Central memory CD8-positive, alpha-beta T cell (primary cell): ENCODE results near the gene TMEM258.
A peak's percentile ranks its signal among the peaks of the same experiment; 100 is the strongest.

ENCODE experiments used
- ATAC-seq: fragments of 150-1000 bp; cut with Tn5 transposase; replicated peaks from 2 replicates; pipeline ENCODE4 v1.10.0; 2022; ENCODE audit warnings: mild to moderate bottlenecking, moderate FRiP score, moderate number of reproducible peaks; ENCODE audit not compliant: poor library complexity, severe bottlenecking; ENCODE audit errors: extremely low read depth
- DNase-seq, 2 donors: peaks; one replicate each; pipeline ENCODE4 v3.0.0; 2021; ENCODE audit warnings: low spot score in 2 of 2
- H3K27ac Mint-ChIP-seq: one replicate; pipeline ENCODE4 v1.8.0; 2022; ENCODE audit warnings: low read depth, mild to moderate bottlenecking, moderate library complexity, mixed read lengths
- H3K27me3 Mint-ChIP-seq: one replicate; pipeline ENCODE4 v1.8.0; 2022; ENCODE audit warnings: mixed read lengths
- H3K36me3 Mint-ChIP-seq: one replicate; pipeline ENCODE4 v1.8.0; 2022; ENCODE audit warnings: mild to moderate bottlenecking, moderate library complexity, mixed read lengths; ENCODE audit not compliant: insufficient read depth
- H3K4me1 Mint-ChIP-seq: one replicate; pipeline ENCODE4 v1.8.0; 2022; ENCODE audit warnings: mixed read lengths
- H3K4me3 Mint-ChIP-seq: one replicate; pipeline ENCODE4 v1.8.0; 2022; ENCODE audit warnings: mild to moderate bottlenecking, moderate library complexity, mixed read lengths
- H3K9me3 Mint-ChIP-seq: one replicate; pipeline ENCODE4 v1.8.0; 2022; ENCODE audit warnings: mixed read lengths

TMEM258 gene

GRCh38 chr11:61784506-61784805 is 7.9 kb downstream of the TMEM258 start:
- Mint-ChIP-seq H3K4me1 (peaks cover 10% of the 10 kb centered on the region), H3K4me3 (no peak overlapping the region), H3K36me3 (peaks cover 11% of the 10 kb centered on the region), H3K9me3 (no peaks in the 10 kb centered on the region), H3K27me3 (no peaks in the 10 kb centered on the region), H3K27ac (peak overlapping the region; percentile 87)
- no peak for ATAC-seq
- DNase-seq, result no peak

DNA sequence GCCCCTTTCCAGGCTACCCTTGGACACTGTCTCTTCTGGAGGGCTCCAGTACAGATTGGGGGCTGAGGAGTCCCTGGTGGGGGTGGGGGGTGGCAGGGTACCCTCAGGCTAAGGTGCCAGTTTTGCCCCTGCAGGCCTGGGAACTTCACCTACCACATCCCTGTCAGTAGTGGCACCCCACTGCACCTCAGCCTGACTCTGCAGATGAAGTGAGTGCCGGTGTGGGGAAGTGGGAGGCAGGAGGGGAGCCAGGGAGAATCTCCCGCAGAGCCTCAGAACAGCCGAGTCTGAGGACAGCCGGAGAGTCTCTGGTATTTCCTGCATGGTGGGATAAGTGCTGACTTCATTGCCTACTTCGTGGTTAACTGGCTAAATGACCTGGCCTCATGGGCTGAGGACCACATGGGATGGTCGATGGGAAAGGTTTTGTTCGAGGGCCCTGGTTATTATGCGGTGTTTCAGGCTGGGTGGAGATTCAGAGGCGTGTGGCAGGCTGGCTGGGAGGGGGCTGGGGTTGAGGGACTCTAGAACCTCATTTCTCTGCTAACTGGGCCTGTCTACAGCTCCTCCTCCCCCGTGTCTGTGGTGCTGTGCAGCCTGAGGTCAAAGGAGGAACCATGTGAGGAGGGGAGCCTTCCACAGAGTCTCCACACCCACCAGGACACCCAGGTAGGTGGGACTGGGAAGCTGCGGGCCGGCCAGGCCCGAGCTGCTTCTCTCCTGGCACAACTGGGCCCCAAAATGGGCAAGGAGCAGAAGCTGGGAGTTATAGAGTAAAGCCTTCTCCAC is 8.5 kb downstream of the TMEM258 start:
- H3K36me3 Mint-ChIP-seq, result peaks cover 10% of the 10 kb centered on the region
- DNase-seq (no peak), ATAC-seq (no peak)
- H3K27ac Mint-ChIP-seq, result peak overlapping the region; percentile 87
- H3K4me1 Mint-ChIP-seq, result peaks cover 7% of the 10 kb centered on the region
- H3K4me3 Mint-ChIP-seq, result no peak overlapping the region
- no peaks in the 10 kb centered on the region for H3K27me3 Mint-ChIP-seq
- no peaks in the 10 kb centered on the region for H3K9me3 Mint-ChIP-seq

DNA sequence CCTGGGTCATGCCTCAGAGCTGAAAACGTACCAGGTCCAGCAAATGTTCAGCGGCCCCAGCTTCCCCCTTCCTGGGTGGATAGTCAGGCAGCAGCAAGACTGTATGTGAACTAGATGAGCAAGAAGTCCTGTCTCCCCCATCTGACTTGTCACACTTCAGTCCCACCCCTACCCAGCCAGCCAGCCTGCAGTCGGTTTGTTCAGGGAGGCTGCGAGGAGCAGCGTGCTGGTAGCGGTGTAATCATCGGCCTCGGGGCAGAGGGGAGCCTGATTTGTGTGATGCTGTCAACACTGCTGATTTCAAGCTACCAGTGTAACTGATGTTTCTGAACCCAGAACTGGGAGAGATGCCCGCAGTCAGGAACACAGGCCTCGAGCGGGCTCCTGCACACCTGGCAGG is 9.6 kb downstream of the TMEM258 start:
- Mint-ChIP-seq H3K4me1 (peaks cover 3% of the 10 kb centered on the region), H3K27me3 (no peaks in the 10 kb centered on the region), H3K9me3 (no peaks in the 10 kb centered on the region), H3K36me3 (peaks cover 7% of the 10 kb centered on the region), H3K4me3 (no peak overlapping the region), H3K27ac (peak overlapping the region; percentile 42)
- DNase-seq, result no peak
- no peak for ATAC-seq

- Mint-ChIP-seq H3K36me3 (peaks cover 2% of the 10 kb centered on the region), H3K9me3 (no peaks in the 10 kb centered on the region), H3K4me1 (peaks cover 4% of the 10 kb centered on the region), H3K4me3 (no peak overlapping the region), H3K27ac (no peak overlapping the region), H3K27me3 (no peaks in the 10 kb centered on the region)
- ATAC-seq, result no peak
- DNase-seq, result no peak
Measured at GRCh38 chr11:61782299-61782698, 10.1 kb downstream of the TMEM258 start.

GRCh38 chr11:61781585-61781984 is 10.8 kb downstream of the TMEM258 start:
- no peak for DNase-seq
- no peak for ATAC-seq
- H3K27ac Mint-ChIP-seq, result no peak overlapping the region
- H3K4me1 Mint-ChIP-seq, result peaks cover 6% of the 10 kb centered on the region
- H3K36me3 Mint-ChIP-seq, result peaks cover 2% of the 10 kb centered on the region
- no peak overlapping the region for H3K4me3 Mint-ChIP-seq
- no peaks in the 10 kb centered on the region for H3K9me3 Mint-ChIP-seq
- no peaks in the 10 kb centered on the region for H3K27me3 Mint-ChIP-seq

GRCh38 chr11:61780581-61781162 is 11.7 kb downstream of the TMEM258 start:
- no peak overlapping the region for H3K4me3 Mint-ChIP-seq
- DNase-seq (no peak), ATAC-seq (no peak)
- no peaks in the 10 kb centered on the region for H3K27me3 Mint-ChIP-seq
- H3K27ac Mint-ChIP-seq, result no peak overlapping the region
- H3K9me3 Mint-ChIP-seq, result no peaks in the 10 kb centered on the region
- peaks cover 3% of the 10 kb centered on the region for H3K36me3 Mint-ChIP-seq
- peaks cover 14% of the 10 kb centered on the region for H3K4me1 Mint-ChIP-seq

GRCh38 chr11:61779666-61780525 is 12.5 kb downstream of the TMEM258 start:
- no peak overlapping the region for H3K4me3 Mint-ChIP-seq
- peaks cover 2% of the 10 kb centered on the region for H3K36me3 Mint-ChIP-seq
- no peak overlapping the region for H3K27ac Mint-ChIP-seq
- no peaks in the 10 kb centered on the region for H3K27me3 Mint-ChIP-seq
- DNase-seq, result no peak
- peaks cover 20% of the 10 kb centered on the region for H3K4me1 Mint-ChIP-seq
- ATAC-seq, result no peak
- H3K9me3 Mint-ChIP-seq, result no peaks in the 10 kb centered on the region

DNA sequence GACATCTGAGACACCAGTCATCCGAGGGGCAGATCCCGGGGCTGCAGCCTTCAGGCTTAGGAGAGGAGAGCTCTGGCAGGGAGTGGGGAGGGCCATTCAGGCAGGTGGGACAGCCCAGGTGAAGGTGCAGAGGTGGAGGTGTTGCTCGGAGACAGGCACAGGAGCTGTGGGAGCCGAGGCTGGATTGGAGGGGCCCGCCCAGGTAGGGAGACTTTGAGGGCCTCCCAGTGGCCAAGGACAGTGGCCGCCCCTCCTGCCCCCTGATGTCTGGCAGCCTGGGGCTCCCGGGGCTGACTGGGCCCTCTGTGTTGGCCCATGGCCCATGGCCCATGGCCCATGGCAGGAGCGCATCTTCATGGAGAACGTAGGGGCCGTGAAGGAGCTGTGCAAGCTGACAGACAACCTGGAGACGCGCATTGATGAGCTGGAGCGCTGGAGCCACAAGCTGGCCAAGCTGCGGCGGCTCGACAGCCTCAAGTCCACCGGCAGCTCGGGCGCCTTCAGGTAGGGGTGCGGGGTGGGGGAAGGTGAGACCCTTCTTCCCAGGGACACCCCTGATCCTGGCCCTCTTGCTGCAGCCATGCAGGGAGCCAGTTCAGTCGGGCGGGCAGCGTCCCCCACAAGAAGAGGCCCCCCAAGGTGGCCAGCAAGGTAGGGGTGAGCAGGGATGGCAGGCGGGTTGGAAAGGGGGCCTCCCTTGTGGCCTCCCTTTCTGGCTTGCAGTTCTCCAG is 13.3 kb downstream of the TMEM258 start:
- Mint-ChIP-seq H3K27ac (peak overlapping the region; percentile 51), H3K9me3 (no peaks in the 10 kb centered on the region), H3K27me3 (no peaks in the 10 kb centered on the region), H3K4me3 (no peak overlapping the region), H3K4me1 (peaks cover 20% of the 10 kb centered on the region), H3K36me3 (peaks cover 2% of the 10 kb centered on the region)
- ATAC-seq (no peak), DNase-seq (no peak)

GRCh38 chr11:61778357-61778886 is 14.0 kb downstream of the TMEM258 start:
- Mint-ChIP-seq H3K36me3 (peaks cover 2% of the 10 kb centered on the region), H3K27ac (peak overlapping the region; percentile 51), H3K27me3 (no peaks in the 10 kb centered on the region), H3K4me1 (peaks cover 20% of the 10 kb centered on the region), H3K4me3 (peak overlapping the region; percentile 64), H3K9me3 (no peaks in the 10 kb centered on the region)
- DNase-seq (no peak), ATAC-seq (no peak)

DNA sequence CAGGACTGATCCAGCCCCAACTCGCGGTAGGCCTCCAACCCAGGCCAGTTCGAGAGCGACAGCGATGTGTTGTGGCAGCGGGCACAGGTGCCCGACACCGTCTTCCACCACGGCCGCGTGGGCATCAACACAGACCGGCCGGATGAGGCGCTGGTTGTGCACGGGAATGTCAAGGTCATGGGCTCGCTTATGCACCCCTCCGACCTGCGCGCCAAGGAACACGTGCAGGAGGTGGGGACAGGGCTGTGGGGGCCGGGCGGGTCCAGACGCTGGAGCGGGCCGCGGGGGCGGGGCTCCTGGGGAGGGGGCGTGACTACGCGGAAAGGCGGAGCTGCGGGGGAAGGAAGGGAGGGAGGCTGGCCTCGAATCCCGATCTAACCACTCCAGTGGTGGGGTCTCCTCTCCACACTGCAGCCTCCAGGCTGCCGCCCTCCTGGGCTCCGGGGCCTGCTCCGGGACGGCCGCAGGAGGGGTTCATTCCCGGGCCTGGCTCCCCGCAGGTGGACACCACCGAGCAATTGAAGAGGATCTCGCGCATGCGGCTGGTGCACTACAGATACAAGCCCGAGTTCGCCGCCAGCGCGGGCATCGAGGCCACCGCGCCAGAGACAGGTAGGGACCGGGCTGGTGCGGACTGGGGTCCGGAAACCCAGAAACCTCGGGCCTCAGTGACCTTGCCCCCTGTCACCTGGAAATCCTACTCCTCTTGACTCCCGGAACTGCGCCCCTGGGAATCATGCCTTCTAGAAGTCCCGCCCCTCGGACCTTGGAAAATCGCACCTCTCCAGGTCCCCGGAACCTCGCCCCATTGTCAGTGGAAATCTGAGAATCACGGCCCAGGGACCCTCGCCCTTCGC is 14.9 kb downstream of the TMEM258 start:
- H3K27ac Mint-ChIP-seq, result no peak overlapping the region
- DNase-seq (peak; percentile 27 to 42), ATAC-seq (peak; percentile 47)
- H3K4me3 Mint-ChIP-seq, result peak overlapping the region; percentile 64
- H3K36me3 Mint-ChIP-seq, result peaks cover 2% of the 10 kb centered on the region
- no peaks in the 10 kb centered on the region for H3K27me3 Mint-ChIP-seq
- no peaks in the 10 kb centered on the region for H3K9me3 Mint-ChIP-seq
- H3K4me1 Mint-ChIP-seq, result peaks cover 20% of the 10 kb centered on the region

GRCh38 chr11:61776561-61777075 is 15.8 kb downstream of the TMEM258 start:
- no peak overlapping the region for H3K27ac Mint-ChIP-seq
- ATAC-seq, result peak; percentile 37
- peaks cover 2% of the 10 kb centered on the region for H3K36me3 Mint-ChIP-seq
- peak overlapping the region; percentile 64 for H3K4me3 Mint-ChIP-seq
- H3K27me3 Mint-ChIP-seq, result no peaks in the 10 kb centered on the region
- peaks cover 20% of the 10 kb centered on the region for H3K4me1 Mint-ChIP-seq
- H3K9me3 Mint-ChIP-seq, result no peaks in the 10 kb centered on the region
- DNase-seq, result peak; percentile 24 to 33
